Measurements from ENCODE around the gene AKAP5.

AKAP5 gene

GRCh38 chr14:64461221-64461620 is 4.1 kb upstream of the AKAP5 start:
- DNase-seq, result no peak

- DNase-seq, result no peak
These were observed 2.1 kb upstream of the AKAP5 start for GRCh38 chr14:64463195-64463594.

- DNase-seq, result no peak
These were observed 1.4 kb upstream of the AKAP5 start for GRCh38 chr14:64463873-64464272.

- DNase-seq, result no peak
These were observed 648 bp upstream of the AKAP5 start for GRCh38 chr14:64464651-64465050.

GRCh38 chr14:64465831-64466554 is 694 bp downstream of the AKAP5 start:
- DNase-seq, result no peak

- no peak for DNase-seq
These were observed 1.8 kb downstream of the AKAP5 start for GRCh38 chr14:64467101-64467500.

- no peak for DNase-seq
These were observed 2.3 kb downstream of the AKAP5 start for GRCh38 chr14:64467566-64467965.

- no peak for DNase-seq
These were observed 3.2 kb downstream of the AKAP5 start for GRCh38 chr14:64468451-64468850.

GRCh38 chr14:64474041-64474440 is 8.7 kb downstream of the AKAP5 start:
- DNase-seq, result no peak

- DNase-seq, result no peak
These were observed 9.4 kb downstream of the AKAP5 start for GRCh38 chr14:64474698-64475097.

- no peak for DNase-seq
These were observed 10.4 kb downstream of the AKAP5 start for GRCh38 chr14:64475585-64476273.

GRCh38 chr14:64476438-64476837 is 11.1 kb downstream of the AKAP5 start:
- no peak for DNase-seq

- no peak for DNase-seq
These were observed 13.4 kb downstream of the AKAP5 start for GRCh38 chr14:64478634-64479250.

- no peak for DNase-seq
These were observed 23.3 kb downstream of the AKAP5 start for GRCh38 chr14:64488590-64489099.

- DNase-seq, result no peak
These were observed 26.3 kb downstream of the AKAP5 start for GRCh38 chr14:64491637-64492036.

GRCh38 chr14:64493455-64493854 is 28.2 kb downstream of the AKAP5 start:
- DNase-seq, result no peak

- no peak for DNase-seq
These were observed 30.0 kb downstream of the AKAP5 start for GRCh38 chr14:64495252-64495651.

- no peak for DNase-seq
These were observed 31.5 kb downstream of the AKAP5 start for GRCh38 chr14:64496764-64497163.

GRCh38 chr14:64500088-64500487 is 34.8 kb downstream of the AKAP5 start:
- no peak for DNase-seq

GRCh38 chr14:64501411-64502171 is 36.3 kb downstream of the AKAP5 start:
- DNase-seq, result no peak

- no peak for DNase-seq
These were observed 37.2 kb downstream of the AKAP5 start for GRCh38 chr14:64502456-64502855.

- DNase-seq, result peak; percentile 26
These were observed 37.7 kb downstream of the AKAP5 start for GRCh38 chr14:64502887-64503433.

All from stimulated activated naive CD4-positive, alpha-beta T cell treated with Interleukin-2 at 50 U/mL for 16 hours (primary cell).